Chondrocyte (in vitro differentiated cells): Measurements from ENCODE around the gene CAP2. TPM values are rescaled to one million over a fixed set of nuclear protein-coding genes. Genes with fewer than 3 reads are reported as not detected.
"Not testable (repeated sequence)": the region's sequence is repeated elsewhere in the genome, so short reads cannot be mapped to it uniquely, and the experiment has no call there.

Experiments used
- DNase-seq: peaks from one replicate; pipeline ENCODE4 v3.0.0; 2021; ENCODE audit warnings: mixed read lengths, low spot score
- H3K27ac Mint-ChIP-seq: one replicate; pipeline ENCODE4 v1.8.0; 2021; ENCODE audit warnings: mild to moderate bottlenecking, moderate library complexity, mixed read lengths; ENCODE audit not compliant: unreplicated experiment
- H3K27me3 Mint-ChIP-seq: 2 replicates; pipeline ENCODE4 v1.8.0; 2021; ENCODE audit warnings: low read depth, mixed read lengths
- H3K36me3 Mint-ChIP-seq: 2 replicates; pipeline ENCODE4 v1.8.0; 2021; ENCODE audit warnings: low read depth, mixed read lengths
- H3K4me1 Mint-ChIP-seq: 2 replicates; pipeline ENCODE4 v1.8.0; 2021; ENCODE audit warnings: low read depth, mild to moderate bottlenecking, mixed read lengths
- H3K4me3 Mint-ChIP-seq: one replicate; pipeline ENCODE4 v1.8.0; 2021; ENCODE audit warnings: mild to moderate bottlenecking, moderate library complexity, mixed read lengths; ENCODE audit not compliant: unreplicated experiment
- H3K9me3 Mint-ChIP-seq: 2 replicates; pipeline ENCODE4 v1.8.0; 2021; ENCODE audit warnings: low read depth, mixed read lengths
- CTCF ChIP-seq: fragments of 200-600 bp; sonication (generic); IDR thresholded peaks from 2 replicates; pipeline ENCODE4 v1.5.0; 2021; ENCODE audit warnings: antibody characterized with exemption, mild to moderate bottlenecking, moderate library complexity
- total RNA-seq: library from RNA; stranded (reverse); gene quantifications from 3 replicates; pipeline ENCODE4 v1.2.1, GENCODE V29; 2021

CAP2 gene
- total RNA-seq, 1 donor from 2014 or later, result 90.4 TPM

- Mint-ChIP-seq H3K27ac (peak overlapping the region; percentile 50), H3K4me1 (peaks cover 21% of the 10 kb centered on the region), H3K27me3 (no peaks in the 10 kb centered on the region), H3K4me3 (no peak overlapping the region), H3K36me3 (peaks cover 17% of the 10 kb centered on the region), H3K9me3 (no peaks in the 10 kb centered on the region)
- DNase-seq, result no peak
- no peak for TF ChIP-seq CTCF
Measured at GRCh38 chr6:17439243-17439993, 46.0 kb downstream of the CAP2 start.

GRCh38 chr6:17440811-17441210 lies 47.4 kb downstream of the CAP2 start:
- H3K27me3 Mint-ChIP-seq, DNase-seq, H3K4me3 Mint-ChIP-seq, H3K9me3 Mint-ChIP-seq: not testable (repeated sequence)
- H3K27ac Mint-ChIP-seq, result peak overlapping the region; percentile 12
- H3K36me3 Mint-ChIP-seq, result peaks cover 17% of the 10 kb centered on the region
- peaks cover 25% of the 10 kb centered on the region for H3K4me1 Mint-ChIP-seq

GRCh38 chr6:17442196-17442595 lies 48.8 kb downstream of the CAP2 start:
- no peak for TF ChIP-seq CTCF
- Mint-ChIP-seq H3K27ac (no peak overlapping the region), H3K9me3 (no peaks in the 10 kb centered on the region), H3K27me3 (no peaks in the 10 kb centered on the region), H3K36me3 (peaks cover 15% of the 10 kb centered on the region), H3K4me3 (no peak overlapping the region), H3K4me1 (peaks cover 34% of the 10 kb centered on the region)
- DNase-seq, result no peak

- no peaks in the 10 kb centered on the region for H3K27me3 Mint-ChIP-seq
- no peak for DNase-seq
- no peaks in the 10 kb centered on the region for H3K9me3 Mint-ChIP-seq
- H3K4me3 Mint-ChIP-seq, result no peak overlapping the region
- TF ChIP-seq CTCF, result no peak
- H3K4me1 Mint-ChIP-seq, result peaks cover 37% of the 10 kb centered on the region
- no peak overlapping the region for H3K27ac Mint-ChIP-seq
- peaks cover 9% of the 10 kb centered on the region for H3K36me3 Mint-ChIP-seq
Measured at GRCh38 chr6:17446713-17447112, 53.3 kb downstream of the CAP2 start.

GRCh38 chr6:17448165-17448564 lies 54.8 kb downstream of the CAP2 start:
- no peak overlapping the region for H3K4me3 Mint-ChIP-seq
- DNase-seq, result no peak
- no peaks in the 10 kb centered on the region for H3K9me3 Mint-ChIP-seq
- no peaks in the 10 kb centered on the region for H3K27me3 Mint-ChIP-seq
- H3K36me3 Mint-ChIP-seq, result peaks cover 9% of the 10 kb centered on the region
- TF ChIP-seq CTCF, result no peak
- H3K4me1 Mint-ChIP-seq, result peaks cover 46% of the 10 kb centered on the region
- H3K27ac Mint-ChIP-seq, result peak overlapping the region; percentile 66

GRCh38 chr6:17450397-17450796 lies 57.0 kb downstream of the CAP2 start:
- H3K27ac Mint-ChIP-seq, result peak overlapping the region; percentile 17
- no peak for TF ChIP-seq CTCF
- H3K9me3 Mint-ChIP-seq, result no peaks in the 10 kb centered on the region
- H3K36me3 Mint-ChIP-seq, result peaks cover 1% of the 10 kb centered on the region
- no peak for DNase-seq
- H3K27me3 Mint-ChIP-seq, result no peaks in the 10 kb centered on the region
- H3K4me3 Mint-ChIP-seq, result no peak overlapping the region
- peaks cover 64% of the 10 kb centered on the region for H3K4me1 Mint-ChIP-seq
